K562 (cell line): ENCODE results near the gene ARL3. TPM values are rescaled to one million over a fixed set of nuclear protein-coding genes. Genes with fewer than 3 reads are reported as not detected.

Experiments used
- CBFA2T3 ChIP-seq: fragments of 450-650 bp; IDR thresholded peaks from 2 replicates; pipeline ENCODE4 v1.6.1; 2017
- CLOCK ChIP-seq: fragments of 250-450 bp; sonication (Bioruptor Pico); IDR thresholded peaks from 2 replicates; pipeline ENCODE4 v1.4.0; 2020; ENCODE audit warnings: mild to moderate bottlenecking, moderate library complexity, borderline replicate concordance
- DACH1 ChIP-seq: fragments of 450-650 bp; IDR thresholded peaks from 2 replicates; pipeline ENCODE4 v1.6.1; 2018; ENCODE audit not compliant: partially characterized antibody
- EGR1 ChIP-seq: fragments of 450-650 bp; conservative IDR thresholded peaks from 2 replicates; pipeline ENCODE4 v1.6.1; 2017; ENCODE audit warnings: mild to moderate bottlenecking
- ELF1 ChIP-seq: fragments of 200-800 bp; sonication (Bioruptor generic); IDR thresholded peaks from 2 replicates; pipeline ENCODE4 v1.6.1; 2016; ENCODE audit warnings: missing genetic modification characterization, missing compliant biosample characterization
- KDM1A ChIP-seq, 2 experiments: fragments of 450-650 bp; IDR thresholded peaks; 2 replicates each; pipeline ENCODE4 v1.6.1; 2016; ENCODE audit warnings: mild to moderate bottlenecking in 2 of 2
- KLF16 ChIP-seq: IDR thresholded peaks from 2 replicates; pipeline ENCODE4 v1.6.1; 2016; ENCODE audit warnings: antibody characterized with exemption
- MAZ ChIP-seq, 2 experiments: fragments of 450-650 bp in 1 of 2; sonication (generic) in 1 of 2; formaldehyde crosslinking; IDR thresholded peaks in 1 of 2; conservative IDR thresholded peaks in 1 of 2; 2 replicates each; pipeline versions ENCODE4 v1.4.0 to v1.5.0; 2020; ENCODE audit warnings: mild to moderate bottlenecking in 1 of 2, missing genetic modification reagents in 1 of 2
- NCOA4 ChIP-seq: fragments of 450-650 bp; IDR thresholded peaks from 2 replicates; pipeline ENCODE4 v1.6.1; 2018; ENCODE audit warnings: mild to moderate bottlenecking; ENCODE audit not compliant: partially characterized antibody
- NFIC ChIP-seq: fragments of 450-650 bp; IDR thresholded peaks from 2 replicates; pipeline ENCODE4 v1.6.1; 2017; ENCODE audit warnings: mild to moderate bottlenecking, inconsistent platforms
- TCF7L2 ChIP-seq: fragments of 150-350 bp; IDR thresholded peaks from 2 replicates; pipeline ENCODE4 v1.6.1; 2016; ENCODE audit warnings: low read depth, mild to moderate bottlenecking, low read length, moderate library complexity
- TRIM24 ChIP-seq, 2 experiments: fragments of 450-650 bp; IDR thresholded peaks; 2 replicates each; pipeline ENCODE4 v1.6.1; 2016
- UBTF ChIP-seq, 2 experiments: IDR thresholded peaks; 2 replicates each; pipeline ENCODE4 v1.6.1; 2012; ENCODE audit warnings: improper control_type of control experiment in 2 of 2, low read depth in 2 of 2, low read length in 2 of 2, borderline replicate concordance in 1 of 2
- VEZF1 ChIP-seq: fragments of 200-800 bp; sonication (Bioruptor generic); IDR thresholded peaks from 2 replicates; pipeline ENCODE4 v1.6.1; 2017; ENCODE audit warnings: missing genetic modification characterization, missing compliant biosample characterization
- polyA plus RNA-seq, 8 experiments: library from polyadenylated mRNA; depleted of rRNA in 4 of 8; stranded (reverse) in 5 of 8; unstranded in 3 of 8; fragments of >200 nt; fragmentation: Nextera tagmentation in 2 of 8; fragmentation: Illumina TruSeq in 1 of 8; extraction: Ambion mirVana in 2 of 8; extraction: Trizol in 1 of 8; gene quantifications; 2 replicates each; pipeline versions ENCODE4 v1.2.1 to v1.2.3, GENCODE V29; 2011 to 2014; ENCODE audit warnings: inconsistent platforms in 1 of 8, missing spikeins in 1 of 8
- total RNA-seq, 7 experiments: library from RNA; depleted of rRNA in 6 of 7; stranded (reverse); fragments of >200 nt in 6 of 7; fragmentation: Illumina TruSeq in 2 of 7; extraction: Trizol in 2 of 7; gene quantifications; 2 replicates each; pipeline versions ENCODE4 v1.2.1 to v1.2.3, GENCODE V29; 2011 to 2021; ENCODE audit warnings: low replicate concordance in 1 of 7

ARL3 gene
- total and polyA plus RNA-seq, 9 of the 15 experiments (the other 6 are each of a cell fraction or from before 2014, with no cell fraction given), result 2.9 to 8.9 (median 4.8) TPM

- TF ChIP-seq CLOCK (CRISPR knock-in tag) (no peak), TCF7L2 (peak; percentile 73; the same call in 1 of the 2 replicates), UBTF (IDR thresholded peaks at IDR 0.05; ENCODE audit: borderline replicate concordance in 1 of 2, low read depth in 2 of 2, low read length in 2 of 2) (0 out of 4 replicates have a peak, but pooled peaks of 1 of the 2 experiments have one; percentile 47), KDM1A (IDR thresholded peaks at IDR 0.05) (no peak), NFIC (peak; percentile 44), EGR1 (peak; percentile 62), MAZ (CRISPR knock-in tag; conservative IDR thresholded peaks at IDR 0.05 in 1 of 2, IDR thresholded peaks at IDR 0.05 in 1 of 2) (peak; percentile 48 to 73; a peak in 3 of 4 replicates), DACH1 (peak; percentile 81), ELF1 (tag) (no peak), CBFA2T3 (peak; percentile 80), TRIM24 (IDR thresholded peaks at IDR 0.05) (peak; percentile 26 to 34; a peak in 2 of 4 replicates), KLF16 (0 out of 2 replicates have a peak, but pooled peaks have one; percentile 46), NCOA4 (no peak), VEZF1 (CRISPR knock-in tag) (peak; percentile 68)
- TF ChIP-seq, all 486 proteins: peak for 21
Measured at GRCh38 chr10:102660888-102661657, 53.1 kb downstream of the ARL3 start (continued).
